DMS79 treated with DMSO at 0.1 percent for 48 hours (cell line): ENCODE results near the gene TRIP10.

Source experiments
- DNase-seq: peaks from one replicate; lab custom pipeline; 2025; lab: John Stamatoyannopoulos, UW

TRIP10 gene

DNA sequence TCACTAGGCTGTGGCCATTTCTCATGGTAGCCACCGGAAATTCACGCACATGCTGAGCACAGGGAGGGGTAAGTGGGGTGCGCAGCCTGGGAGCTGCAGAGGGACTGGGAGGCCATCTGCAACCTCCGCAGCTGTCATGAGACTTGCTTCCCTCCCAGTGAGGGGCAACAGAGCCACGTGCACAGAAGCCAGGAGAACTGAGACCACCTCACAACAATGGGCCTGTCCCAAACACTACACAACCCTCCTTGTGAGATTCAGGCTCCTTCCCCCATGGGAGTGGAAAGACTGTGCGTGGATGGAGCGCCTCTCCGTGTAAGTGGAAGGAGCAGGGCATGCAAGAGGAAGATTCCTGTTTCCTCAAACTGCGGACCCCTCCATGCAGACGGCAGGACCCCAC is 27.9 kb upstream of the TRIP10 start:
- DNase-seq, result no peak

DNA sequence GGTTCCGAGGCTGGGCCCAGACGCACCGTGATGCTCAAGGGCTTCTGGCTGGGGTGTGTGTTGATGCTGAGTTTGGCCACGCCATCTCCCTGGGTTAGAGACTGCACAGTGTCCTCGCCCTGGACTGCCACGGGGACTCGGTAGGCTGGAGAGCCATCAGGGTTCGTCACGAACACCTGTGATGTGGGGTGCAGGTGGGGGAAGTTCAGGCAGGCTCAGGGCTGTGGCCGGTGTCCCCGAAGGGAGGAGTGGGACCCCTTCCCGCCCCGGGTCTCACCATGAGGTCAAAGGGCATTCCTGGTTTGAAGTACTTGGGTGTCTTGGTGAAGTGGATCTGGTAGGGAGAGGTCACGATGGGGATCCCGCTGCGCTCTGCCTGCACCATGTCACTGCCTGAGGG is 27.2 kb upstream of the TRIP10 start:
- no peak for DNase-seq

DNA sequence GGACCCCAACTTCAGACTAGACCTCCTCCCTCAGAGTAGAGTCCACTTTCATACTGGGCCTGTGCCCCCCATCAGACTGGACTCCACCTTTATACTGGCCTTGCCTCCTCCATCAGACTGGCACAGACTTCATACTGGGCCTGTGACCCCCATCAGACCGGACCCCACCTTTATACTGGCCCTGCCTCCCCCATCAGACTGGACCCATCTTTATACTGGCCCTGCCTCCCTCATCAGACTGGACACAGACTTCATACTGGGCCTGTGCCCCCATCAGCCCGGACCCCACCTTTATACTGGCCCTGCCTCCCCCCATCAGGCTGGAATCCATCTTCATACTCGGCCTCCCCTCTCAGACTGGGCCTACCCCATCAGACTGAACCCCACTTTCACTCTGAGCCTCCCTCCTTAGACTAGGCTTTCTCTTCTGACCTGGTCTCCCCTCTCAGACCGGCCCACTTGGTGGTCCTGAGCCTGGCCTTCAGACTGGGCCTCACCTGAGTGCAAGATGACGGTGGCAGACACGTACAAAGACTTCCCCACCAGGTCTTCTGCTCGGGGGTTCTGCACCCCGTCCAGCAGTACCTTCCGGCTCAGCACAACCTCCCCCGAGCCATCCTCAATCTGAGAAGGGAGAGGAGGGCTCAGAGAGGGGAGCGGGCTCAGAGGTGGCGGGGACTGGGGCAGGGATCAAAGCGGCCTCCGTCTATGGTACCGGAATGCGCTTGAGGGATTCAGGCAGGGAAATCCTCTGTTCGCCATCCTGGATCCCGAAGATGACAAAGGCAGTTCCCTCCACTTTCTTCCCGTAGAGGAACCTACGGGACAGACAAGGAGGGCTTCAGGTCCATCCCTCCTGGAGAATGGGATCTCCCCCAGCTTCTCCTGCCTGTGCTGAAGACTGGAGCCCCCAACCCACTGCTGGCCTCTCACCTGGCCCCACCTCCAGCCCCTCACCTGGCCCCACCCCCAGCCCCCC is 26.5 kb upstream of the TRIP10 start:
- DNase-seq, result no peak

DNA sequence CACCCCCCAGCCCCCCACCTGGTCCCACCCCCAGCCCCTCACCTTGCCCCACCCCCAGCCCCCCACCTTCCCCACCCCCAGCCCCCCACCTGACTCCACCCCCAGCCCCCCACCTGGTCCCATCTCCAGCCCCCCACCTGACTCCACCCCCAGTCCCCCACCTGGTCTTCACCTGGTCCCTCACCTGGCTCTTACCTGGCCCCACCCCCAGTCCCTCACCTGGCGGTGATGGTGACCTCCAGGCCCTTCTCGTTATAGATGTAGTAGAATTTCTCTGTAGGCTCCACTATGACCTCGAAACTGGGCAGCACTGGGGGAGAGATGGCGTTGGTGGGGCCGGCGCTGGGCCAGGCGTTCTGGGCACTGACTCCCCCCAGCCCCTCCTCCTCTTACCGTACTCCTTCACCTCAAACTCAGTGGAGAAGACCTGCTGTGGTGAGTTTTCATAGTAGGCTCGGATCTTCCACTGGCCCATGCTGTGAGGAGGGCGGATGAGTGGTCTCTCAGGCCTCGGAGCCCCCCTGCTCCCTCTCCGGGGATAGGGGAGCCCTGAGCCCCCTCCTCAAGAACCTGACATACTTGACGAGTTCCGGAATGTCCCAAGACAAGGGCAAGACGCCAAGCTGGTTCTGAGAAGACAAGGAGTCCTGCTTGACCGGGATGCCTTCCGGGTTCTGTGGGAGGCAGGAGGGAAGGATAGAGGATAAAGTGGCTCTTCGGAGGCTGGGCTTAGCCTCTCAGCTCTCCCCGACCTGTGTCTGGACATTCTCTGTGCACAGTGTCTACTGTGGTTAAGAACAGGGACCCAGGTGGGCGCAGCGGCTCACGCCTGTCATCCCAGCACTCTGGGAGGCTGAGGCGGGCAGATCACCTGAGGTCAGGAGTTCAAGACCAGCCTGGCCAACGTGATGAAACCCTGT is 25.4 kb upstream of the TRIP10 start:
- DNase-seq, result no peak

DNA sequence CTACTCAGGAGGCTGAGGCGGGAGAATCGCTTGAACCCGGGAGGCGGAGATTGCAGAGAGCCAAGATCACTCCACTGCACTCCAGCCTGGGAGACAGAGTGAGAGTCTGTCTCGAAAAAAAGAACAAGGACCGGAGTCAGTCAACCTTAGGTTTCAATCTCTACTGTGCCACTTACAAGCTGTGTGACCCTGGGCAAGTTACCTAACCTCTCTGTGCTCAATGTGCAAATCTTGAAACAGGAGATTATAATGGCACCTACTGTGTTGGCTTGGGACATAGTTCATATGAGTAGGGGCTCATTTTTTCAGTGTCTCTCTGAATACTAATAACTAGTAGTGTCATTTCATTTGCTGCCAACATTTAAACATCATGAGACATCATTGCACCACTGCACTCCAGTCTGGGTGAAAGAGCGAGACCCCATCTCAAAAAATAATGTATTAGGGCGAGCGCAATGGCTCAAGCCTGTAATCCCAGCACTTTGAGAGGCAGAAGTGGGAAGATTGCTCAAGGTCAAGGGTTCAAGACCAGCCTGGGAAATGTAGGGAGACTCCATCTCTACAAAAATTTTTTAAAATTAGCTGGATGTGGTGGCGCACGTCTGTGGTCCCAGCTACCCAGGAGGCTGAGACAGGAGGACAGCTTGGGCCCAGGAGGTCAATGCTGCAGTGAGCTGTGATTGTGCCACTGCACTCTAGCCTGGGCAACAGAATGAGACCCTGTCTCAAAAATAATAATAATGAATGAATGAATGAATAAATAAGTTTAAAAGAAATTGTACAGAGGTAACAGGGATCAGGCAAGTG is 24.5 kb upstream of the TRIP10 start:
- no peak for DNase-seq

DNA sequence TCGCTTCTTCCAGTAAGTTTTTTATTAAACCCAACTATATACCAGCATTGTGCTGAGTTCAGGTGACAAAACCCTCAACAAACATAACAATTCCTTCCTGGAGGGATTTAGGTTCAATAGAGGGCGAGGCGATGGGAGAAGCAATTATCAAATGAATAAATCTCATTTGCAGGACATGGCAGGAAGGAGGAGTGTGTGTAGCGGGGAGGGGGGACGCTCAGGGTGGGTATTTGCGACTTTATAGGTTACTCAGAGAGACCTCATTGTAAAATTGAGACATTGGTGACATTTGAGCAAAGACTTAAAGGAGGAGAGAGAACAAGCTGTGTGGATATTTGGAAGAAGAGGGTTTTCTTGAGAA is 22.9 kb upstream of the TRIP10 start:
- no peak for DNase-seq

DNA sequence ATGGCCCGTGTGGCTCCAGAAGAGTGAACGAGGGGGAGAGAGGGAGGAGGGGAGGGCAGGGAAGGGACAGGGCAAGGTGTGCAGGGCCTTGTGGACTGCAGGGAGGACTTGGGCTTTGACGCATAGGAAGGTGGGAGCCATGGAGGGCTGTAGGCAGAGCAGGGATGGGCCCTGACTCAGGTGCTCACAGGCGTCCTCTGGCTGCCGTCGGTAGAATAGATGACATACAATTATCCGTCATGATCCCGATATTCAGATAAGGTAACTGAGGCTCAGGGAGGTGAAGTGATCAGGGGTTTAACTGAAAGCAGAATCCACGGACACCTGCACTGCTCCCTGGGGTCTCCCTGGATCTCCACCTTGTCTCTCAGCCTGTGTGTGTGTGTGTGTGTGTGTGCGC is 22.4 kb upstream of the TRIP10 start:
- no peak for DNase-seq

DNA sequence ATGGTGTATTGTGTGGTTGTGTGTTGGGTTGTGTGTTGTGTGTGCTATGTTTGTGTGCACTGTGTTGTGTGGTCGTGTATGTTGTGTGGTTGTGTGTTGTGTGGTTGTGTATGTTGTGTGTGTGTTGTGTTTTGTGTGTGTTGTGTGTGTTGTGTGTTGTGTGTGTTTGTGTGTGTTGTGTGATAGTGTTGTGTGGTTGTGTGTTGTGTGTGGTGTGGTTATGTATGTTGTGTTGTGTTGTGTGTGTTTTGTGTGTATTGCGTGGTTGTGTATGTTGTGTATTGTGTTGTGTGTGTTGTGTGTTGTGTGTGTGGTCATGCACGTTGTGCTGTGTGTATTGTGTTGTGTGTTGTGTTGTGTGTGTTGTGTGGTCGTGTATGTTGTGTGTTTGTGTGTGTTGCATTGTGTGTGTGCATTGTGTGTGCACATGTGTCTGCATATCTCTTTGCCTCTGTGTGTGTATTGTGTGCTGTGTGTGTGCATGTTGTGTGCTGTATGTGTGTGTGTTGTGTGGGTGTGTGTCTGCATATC is 22.0 kb upstream of the TRIP10 start:
- DNase-seq, result no peak

DNA sequence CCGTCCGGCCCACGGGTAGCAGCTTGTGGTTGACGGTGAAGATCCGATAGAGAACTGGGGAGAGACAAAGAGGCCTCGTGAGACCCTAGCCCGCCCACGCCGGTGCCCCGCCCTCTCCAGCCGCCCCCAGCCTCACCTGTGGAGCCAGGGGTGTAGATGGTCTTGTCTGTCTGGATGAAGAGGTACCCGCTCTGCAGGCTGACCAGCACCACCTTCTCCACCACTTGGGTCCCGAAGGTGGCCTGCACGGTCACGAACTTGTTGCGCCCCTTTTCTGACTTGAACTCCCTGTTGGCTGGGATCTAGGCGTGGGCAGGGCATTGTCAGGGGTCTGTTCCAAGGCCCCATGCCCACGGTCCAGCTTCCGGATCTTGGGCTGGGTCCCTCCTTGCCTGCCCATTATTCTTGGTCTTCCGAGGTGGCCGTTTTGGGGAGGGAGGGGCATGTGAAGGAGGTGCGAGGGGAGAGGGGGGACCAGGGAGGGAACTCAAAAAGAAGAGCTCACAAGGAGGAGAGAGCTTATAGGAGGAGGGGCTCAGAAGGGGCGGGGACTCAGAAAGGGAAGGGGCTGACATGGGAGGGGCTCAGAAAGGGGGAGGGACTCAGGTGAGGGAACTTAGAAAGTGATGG is 21.3 kb upstream of the TRIP10 start:
- DNase-seq, result no peak

DNA sequence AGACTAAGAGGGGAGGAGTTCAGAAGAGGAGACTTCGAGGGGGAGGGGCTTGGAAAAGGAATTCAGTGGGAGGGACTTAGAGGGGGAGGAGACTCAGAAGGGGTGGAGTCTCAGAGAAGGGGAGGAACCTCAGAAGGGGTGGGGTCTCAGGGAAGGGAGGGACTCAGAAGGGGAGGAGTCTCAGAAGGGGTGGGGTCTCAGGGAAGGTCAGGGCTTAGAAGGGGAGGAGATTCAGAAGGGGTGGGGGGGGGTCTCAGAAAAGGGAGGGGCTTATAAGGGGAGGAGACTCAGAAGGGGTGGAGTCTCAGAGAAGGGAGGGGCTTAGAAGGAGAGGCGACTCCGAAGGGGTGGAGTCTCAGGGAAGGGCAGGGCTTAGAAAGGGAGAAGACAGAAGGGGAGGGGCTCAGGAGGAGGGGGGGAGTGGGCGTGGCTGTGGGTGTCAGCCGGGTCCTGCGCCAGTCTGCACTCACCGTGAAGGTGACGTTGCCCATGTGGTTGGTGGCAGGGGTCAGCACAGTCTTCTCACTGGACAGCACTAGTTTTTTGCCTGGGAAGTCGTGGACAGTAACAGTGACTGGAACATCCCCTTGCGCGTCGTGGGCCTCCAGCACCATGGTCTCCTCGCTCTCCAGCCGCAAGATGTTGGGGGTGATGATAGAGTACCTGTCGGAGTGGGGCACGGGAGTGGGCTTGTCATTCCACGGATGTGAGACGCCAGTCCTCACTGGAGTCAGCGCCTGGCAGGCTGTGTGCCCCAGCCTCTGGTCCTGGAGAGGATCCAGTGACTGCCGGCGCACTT is 20.5 kb upstream of the TRIP10 start:
- no peak for DNase-seq

DNA sequence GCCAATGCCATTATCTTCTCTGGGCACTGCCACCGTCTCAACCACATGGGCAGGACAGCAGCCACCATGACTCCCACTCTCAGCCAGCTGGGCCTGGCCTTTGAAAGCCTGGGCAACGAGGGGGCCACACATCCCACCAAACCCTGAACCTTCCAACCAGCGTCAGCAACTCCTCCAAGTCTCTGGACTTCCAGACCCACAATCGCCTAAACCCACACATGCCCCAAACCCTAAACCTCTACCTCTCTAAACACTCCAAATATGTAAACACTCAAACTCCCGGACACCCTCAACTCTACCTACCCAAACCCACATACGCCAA is 20.0 kb upstream of the TRIP10 start:
- DNase-seq, result no peak

DNA sequence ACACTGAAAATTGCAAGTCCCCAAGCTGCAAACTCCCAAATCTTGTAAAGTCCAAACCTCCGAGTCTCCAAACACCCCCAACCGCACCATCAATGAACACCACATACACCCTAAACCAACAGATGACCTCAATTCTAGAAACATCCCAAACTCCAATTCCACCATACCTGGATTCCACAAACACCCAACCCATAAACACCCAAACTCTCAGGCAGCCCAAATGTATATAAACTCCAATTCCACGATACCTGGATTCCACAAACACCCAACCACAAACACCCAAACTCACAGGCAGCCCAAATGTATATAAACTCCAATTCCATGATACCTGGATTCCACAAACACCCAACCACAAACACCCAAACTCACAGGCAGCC is 19.5 kb upstream of the TRIP10 start:
- DNase-seq, result no peak

DNA sequence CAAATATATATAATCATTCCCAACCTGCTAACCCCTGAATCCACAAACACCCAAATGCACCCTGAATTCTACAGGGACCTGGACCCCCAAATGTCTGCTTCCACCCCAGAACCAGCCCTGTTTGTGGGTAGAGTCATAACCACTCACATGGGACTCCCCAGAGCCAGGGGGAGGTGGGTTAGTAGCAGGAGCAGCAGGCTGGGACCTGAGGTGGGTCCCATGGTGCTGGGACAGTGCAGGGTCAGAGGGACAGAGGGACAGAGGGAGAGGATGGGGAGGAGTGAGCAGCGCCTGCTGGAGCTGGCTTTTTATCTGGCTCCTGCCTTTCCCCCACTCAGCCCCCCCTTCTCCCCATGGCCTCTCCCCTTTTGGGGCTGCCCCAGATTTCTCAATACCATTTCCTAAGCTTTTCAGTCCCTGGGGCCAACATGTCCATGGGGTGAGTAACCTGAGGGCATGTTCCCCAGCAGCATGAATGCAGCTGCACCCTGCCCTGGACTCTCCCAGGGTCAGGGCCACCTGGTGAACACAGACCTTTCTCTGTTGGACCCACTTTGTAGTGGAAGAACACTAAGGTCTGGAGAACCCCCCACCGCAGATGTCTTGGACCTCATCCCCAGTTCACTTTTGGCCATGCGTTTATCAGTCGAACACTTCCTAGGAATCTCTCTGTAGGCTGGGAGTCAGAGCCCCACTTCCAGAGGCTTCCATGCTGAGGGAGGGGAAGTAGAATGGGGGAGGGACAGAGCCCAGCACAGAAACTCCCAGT is 18.9 kb upstream of the TRIP10 start, which contains the start of gene C3:
C3 (minus strand) TSS at position 282 of the 769 bp plus-strand sequence; CDS start at position 221, 61 bp downstream.
- no peak for DNase-seq

DNA sequence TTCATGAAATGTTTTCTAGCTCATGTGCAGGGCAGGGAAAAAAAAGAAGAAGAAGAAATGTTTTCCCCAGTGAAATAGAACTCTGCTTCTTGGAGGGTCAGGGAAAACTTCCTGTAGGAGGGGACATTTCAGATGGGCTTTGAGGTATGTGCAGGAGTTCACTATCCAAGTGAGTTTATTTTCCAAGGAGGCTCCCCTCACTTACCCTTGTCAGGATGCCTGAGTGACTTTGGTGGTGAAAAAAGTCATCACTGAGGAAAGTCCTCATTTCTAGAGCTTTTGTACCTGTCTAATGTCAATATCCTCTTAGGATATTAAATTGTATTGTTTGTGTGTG is 18.4 kb upstream of the TRIP10 start:
- no peak for DNase-seq

DNA sequence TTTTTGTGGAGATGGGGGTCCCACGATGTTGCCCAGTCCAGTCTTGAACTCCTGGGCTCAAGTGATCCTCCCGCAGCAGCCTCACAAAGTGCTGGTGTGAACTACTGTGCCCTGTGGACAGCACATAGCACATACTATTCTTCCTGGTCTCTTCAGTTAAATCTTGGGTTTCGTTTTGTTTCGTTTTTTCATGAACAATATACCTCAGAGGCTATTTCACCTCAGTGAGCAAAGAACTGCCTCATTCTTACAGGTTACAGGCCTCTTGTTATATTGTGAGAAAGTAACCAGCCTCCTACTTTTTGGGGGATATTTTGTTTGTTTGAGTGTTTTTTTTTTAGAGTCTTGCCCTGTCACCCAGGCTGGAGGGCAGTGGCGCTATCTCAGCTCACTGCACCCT is 17.7 kb upstream of the TRIP10 start:
- no peak for DNase-seq

DNA sequence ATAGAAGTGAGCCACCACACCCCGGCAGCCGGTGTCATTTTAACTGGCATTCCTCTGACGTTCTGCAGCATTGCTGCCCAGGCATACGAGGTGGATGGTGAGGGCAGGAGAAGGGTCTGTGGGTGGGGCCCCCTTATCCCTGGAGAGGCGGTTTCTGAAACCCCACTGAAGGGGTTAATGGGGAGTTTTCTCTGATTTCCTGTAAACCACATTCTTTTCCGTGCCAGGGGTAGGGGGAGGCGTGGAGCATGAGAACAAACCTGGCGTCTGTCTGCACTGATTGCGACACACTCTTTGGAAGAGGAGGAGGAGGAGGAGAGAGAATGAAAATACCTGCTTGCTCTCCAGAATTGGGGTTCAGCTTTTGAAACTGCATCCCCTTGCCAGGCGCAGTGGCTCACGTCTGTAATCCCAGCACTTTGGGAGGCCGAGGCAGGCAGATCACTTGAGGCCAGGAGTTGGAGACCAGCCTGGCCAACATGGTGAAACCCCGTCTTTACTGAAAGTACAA is 16.3 kb upstream of the TRIP10 start:
- no peak for DNase-seq

DNA sequence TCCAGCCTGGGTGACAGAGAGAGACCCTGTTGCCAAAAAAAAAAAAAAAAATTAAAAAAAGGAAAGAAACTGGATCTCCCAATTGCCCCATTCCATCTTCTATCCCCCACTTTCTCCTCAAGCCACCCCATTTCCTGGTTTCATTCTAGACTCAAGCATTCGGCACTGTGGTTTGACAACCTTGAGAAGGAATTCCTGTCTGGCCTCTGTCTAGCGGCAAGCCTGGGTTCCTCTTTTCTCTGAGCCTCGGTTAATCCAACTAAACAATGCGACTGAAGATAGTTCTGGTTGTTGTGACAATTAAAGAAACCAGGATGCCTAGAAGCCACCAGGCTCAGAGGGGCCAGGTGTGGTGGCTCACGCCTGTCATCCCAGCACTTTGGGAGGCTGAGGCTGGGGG is 15.7 kb upstream of the TRIP10 start:
- DNase-seq, result no peak

DNA sequence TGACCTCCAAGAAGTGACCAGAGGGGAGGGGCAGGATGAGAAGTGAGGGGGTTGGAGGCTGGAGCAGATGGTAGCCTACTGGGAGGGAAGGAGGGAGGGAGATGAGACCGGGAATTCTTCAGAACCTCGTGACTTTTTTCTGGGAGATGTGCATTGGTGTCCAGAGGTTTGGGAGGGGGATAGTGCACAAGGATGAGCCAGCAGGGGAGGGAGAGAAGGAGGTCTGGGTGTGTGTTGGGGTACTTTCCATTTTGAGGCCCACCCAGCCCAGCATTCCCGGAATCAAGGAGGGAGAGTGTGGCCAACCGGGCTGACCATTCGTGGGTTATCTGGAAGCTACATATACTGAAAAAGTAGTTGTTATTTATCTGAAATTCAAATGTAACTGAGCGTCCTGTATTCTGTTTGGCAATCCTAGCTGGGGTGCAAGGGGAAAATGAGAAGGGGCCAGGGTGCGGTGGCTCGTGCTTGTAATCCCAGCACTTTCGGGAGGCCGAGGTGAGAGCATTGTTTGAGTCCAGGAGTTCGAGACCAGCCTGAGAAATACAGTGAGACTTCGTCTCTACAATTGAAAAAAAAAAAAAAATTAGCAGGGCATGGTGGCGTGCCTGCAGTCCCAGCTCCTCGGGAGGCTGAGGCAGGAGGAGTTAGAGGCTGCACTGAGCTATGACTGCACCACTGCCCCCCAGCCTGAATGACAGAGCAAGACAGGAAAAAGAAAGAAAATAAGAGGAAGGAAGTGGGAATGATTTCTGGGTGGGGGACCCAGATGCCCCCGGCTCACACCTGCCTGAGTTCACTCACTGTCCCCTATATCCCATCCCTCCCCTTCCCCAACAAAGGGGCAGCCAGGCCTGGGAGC is 14.6 kb upstream of the TRIP10 start:
- no peak for DNase-seq
